Testis (tissue), 3 donors: ENCODE data around the gene PSMD9. TPM values are rescaled to one million over a fixed set of nuclear protein-coding genes. Genes with fewer than 3 reads are reported as not detected.
"Not testable (repeated sequence)": the region's sequence is repeated elsewhere in the genome, so short reads cannot be mapped to it uniquely, and the experiment has no call there.

Source experiments
- DNase-seq: peaks from one replicate; pipeline ENCODE4 v3.0.0-alpha.2; 2019
- H3K27ac ChIP-seq, 2 donors: fragments of 200-600 bp; sonication (generic); one replicate each; pipeline ENCODE4 v1.5.1; 2019
- H3K27me3 ChIP-seq: fragments of 200-600 bp; sonication (generic); one replicate; pipeline ENCODE4 v1.5.1; 2019
- H3K36me3 ChIP-seq: fragments of 200-600 bp; sonication (generic); one replicate; pipeline ENCODE4 v1.5.1; 2017; ENCODE audit warnings: low read depth; ENCODE audit errors: missing control alignments
- H3K4me1 ChIP-seq: fragments of 200-600 bp; sonication (generic); one replicate; pipeline ENCODE4 v1.5.1; 2019
- H3K4me3 ChIP-seq, 2 donors: fragments of 200-600 bp; sonication (generic); one replicate each; pipeline ENCODE4 v1.5.1; 2017 to 2019
- H3K9me3 ChIP-seq: fragments of 200-600 bp; sonication (generic); one replicate; pipeline ENCODE4 v1.5.1; 2017
- CTCF ChIP-seq, 3 experiments: fragments of 450-650 bp in 2 of 3; fragments of 200-600 bp in 1 of 3; sonication (generic) in 1 of 3; IDR thresholded peaks; one replicate each; pipeline ENCODE4 v1.5.1; 2016 to 2019; ENCODE audit warnings: antibody characterized with exemption in 3 of 3, mild to moderate bottlenecking in 2 of 3, moderate library complexity in 1 of 3
- POLR2A ChIP-seq: fragments of 450-650 bp; IDR thresholded peaks from one replicate; pipeline ENCODE4 v1.6.1; 2017; ENCODE audit warnings: antibody characterized with exemption, mild to moderate bottlenecking, moderate library complexity
- WGBS, 2 donors: methylation state at CpG; one replicate each; pipeline ENCODE4 v1.1.5; 2018; 5-methylcytosine and 5-hydroxymethylcytosine counted together
- intact Hi-C: fragments of 100-400 bp; cut with DNase I; formaldehyde crosslinking; loops from one replicate; pipeline ENCODE4 v1.15.1; 2023; ENCODE audit warnings: low total_unique reads
- polyA plus RNA-seq: library from polyadenylated mRNA; stranded (reverse); fragments of 350-450 nt; fragmentation: Illumina TruSeq; extraction: RNeasy Lipid Tissue Mini Kit (QIAGEN cat#74804); gene quantifications from one replicate; pipeline ENCODE4 v1.2.3, GENCODE V29; 2014; ENCODE audit warnings: low read depth, low replicate concordance; ENCODE audit not compliant: insufficient read depth
- total RNA-seq, 2 donors: library from RNA; depleted of rRNA; stranded (reverse); fragments of >200 nt; gene quantifications; one replicate each; pipeline ENCODE4 v1.2.3, GENCODE V29; 2016

Gene PSMD9
- total and polyA plus RNA-seq, 3 donors from 2014 or later = 51.3 to 80.9 (median 60.7) TPM

- no peaks in the 10 kb centered on the region for H3K9me3 ChIP-seq
- H3K4me3 ChIP-seq = no peak overlapping the region
- H3K4me1 ChIP-seq = no peaks in the 10 kb centered on the region
- H3K27ac ChIP-seq = no peak overlapping the region
- TF ChIP-seq POLR2A (no peak), CTCF (IDR thresholded peaks at IDR 0.05) (no peak)
- H3K36me3 ChIP-seq = no peaks in the 10 kb centered on the region
- no peak for DNase-seq
- WGBS, 2 donors = 87 to 91% methylated on average over 6 of the region's 6 CpGs
- intact Hi-C loops = no loop called here
- no peaks in the 10 kb centered on the region for H3K27me3 ChIP-seq
Observed at GRCh38 chr12:121874071-121874470, 14.5 kb upstream of the PSMD9 start.

DNA sequence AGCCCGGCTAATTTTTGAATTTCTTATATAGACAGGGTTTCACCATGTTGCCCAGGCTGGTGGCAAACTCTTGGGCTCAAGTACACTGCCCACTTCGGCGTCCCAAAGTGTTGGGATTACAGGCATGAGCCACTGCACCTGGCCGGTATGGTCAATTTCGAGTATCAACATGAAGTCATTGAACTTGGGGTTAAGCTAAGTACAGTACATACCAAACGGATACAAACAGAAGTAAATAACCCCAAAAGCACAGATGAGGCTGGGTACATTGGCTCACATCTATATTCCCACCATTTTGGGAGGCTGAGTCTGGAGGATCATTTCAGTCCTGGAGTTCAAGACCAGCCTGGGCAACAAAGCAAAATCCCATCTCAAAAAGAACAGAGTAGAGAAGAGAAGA, 13.0 kb upstream of the PSMD9 start:
- Histone ChIP-seq H3K27me3 (no peaks in the 10 kb centered on the region), H3K27ac (no peak overlapping the region), H3K4me1 (no peaks in the 10 kb centered on the region), H3K9me3 (no peaks in the 10 kb centered on the region), H3K4me3 (no peak overlapping the region), H3K36me3 (no peaks in the 10 kb centered on the region)
- TF ChIP-seq POLR2A = no peak
- TF ChIP-seq CTCF (IDR thresholded peaks at IDR 0.05) = no peak
- WGBS, 2 donors = 89 to 91% methylated on average over 6 of the region's 6 CpGs
- no peak for DNase-seq
- intact Hi-C loops = no loop called here

- H3K36me3 ChIP-seq, H3K9me3 ChIP-seq, H3K4me1 ChIP-seq, H3K4me3 ChIP-seq, H3K27ac ChIP-seq, H3K27me3 ChIP-seq, intact Hi-C loops, DNase-seq: not testable (repeated sequence)
- WGBS, 2 donors = 92 to 93% methylated on average over 8 of the region's 8 CpGs
Observed at GRCh38 chr12:121876080-121876447, 12.5 kb upstream of the PSMD9 start.

DNA sequence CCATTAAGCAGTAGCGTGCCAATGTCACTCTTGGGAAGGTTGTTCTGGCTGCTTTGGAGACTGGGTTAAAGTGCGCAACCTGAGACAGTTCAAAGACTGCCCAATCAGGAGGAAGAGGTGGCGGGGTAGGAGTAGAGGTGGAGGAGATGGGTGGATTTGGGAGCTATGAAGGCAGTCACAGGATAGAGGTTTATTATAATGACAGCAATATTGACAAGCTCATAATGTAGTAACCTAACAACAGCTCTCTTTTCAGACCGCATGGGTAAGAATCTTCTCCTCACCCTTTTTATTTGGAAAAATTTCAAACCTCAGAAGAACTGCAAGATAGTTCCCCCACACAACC, 5.3 kb upstream of the PSMD9 start:
- TF ChIP-seq POLR2A (no peak), CTCF (IDR thresholded peaks at IDR 0.05) (no peak)
- H3K9me3 ChIP-seq = no peaks in the 10 kb centered on the region
- H3K36me3 ChIP-seq = no peaks in the 10 kb centered on the region
- no peak for DNase-seq
- intact Hi-C loops = no loop called here
- no peak overlapping the region for H3K27ac ChIP-seq
- WGBS, 2 donors = 46 to 57% methylated on average over 4 of the region's 4 CpGs
- no peaks in the 10 kb centered on the region for H3K27me3 ChIP-seq
- H3K4me3 ChIP-seq = no peak overlapping the region
- H3K4me1 ChIP-seq = no peaks in the 10 kb centered on the region

DNA sequence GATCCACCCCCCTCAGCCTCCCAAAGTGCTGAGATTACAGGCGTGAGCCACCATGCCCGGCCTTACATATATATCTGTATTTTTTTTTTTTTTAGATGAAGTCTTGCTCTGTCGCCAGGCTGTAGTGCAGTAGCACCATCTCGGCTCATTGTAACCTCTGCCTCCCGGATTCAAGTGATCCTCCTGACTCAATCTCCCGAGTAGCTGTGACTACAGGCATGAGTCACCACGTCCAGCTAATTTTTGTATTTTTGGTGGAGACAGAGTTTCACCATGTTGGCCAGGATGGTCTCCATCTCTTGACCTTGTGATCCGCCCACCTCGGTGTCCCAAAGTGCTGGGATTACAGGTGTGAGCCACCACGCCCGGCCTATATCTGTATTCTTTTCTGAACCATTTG, 3.5 kb upstream of the PSMD9 start:
- H3K27ac ChIP-seq, H3K4me3 ChIP-seq, DNase-seq, intact Hi-C loops, H3K9me3 ChIP-seq, H3K36me3 ChIP-seq, H3K27me3 ChIP-seq, H3K4me1 ChIP-seq: not testable (repeated sequence)
- WGBS, 2 donors = 88 to 89% methylated on average over 11 of the region's 11 CpGs

GRCh38 chr12:121888083-121888477, 510 bp upstream of the PSMD9 start:
- DNase-seq = no peak
- H3K36me3 ChIP-seq = no peaks in the 10 kb centered on the region
- no peaks in the 10 kb centered on the region for H3K27me3 ChIP-seq
- 27 to 31% methylated on average over 6 of the region's 6 CpGs for WGBS, 2 donors
- H3K4me3 ChIP-seq = peak overlapping the region; percentile 71 to 84
- H3K9me3 ChIP-seq = no peaks in the 10 kb centered on the region
- peak overlapping the region in 1 of 2 donors; percentile 77 for H3K27ac ChIP-seq
- H3K4me1 ChIP-seq = peaks cover 11% of the 10 kb centered on the region
- intact Hi-C loops = no loop called here
- no peak for TF ChIP-seq CTCF (IDR thresholded peaks at IDR 0.05)
- no peak for TF ChIP-seq POLR2A
